Medulla oblongata (tissue), 1 donor: ENCODE measurements around the gene FBXL7.

Source experiments
- DNase-seq: peaks from one replicate; pipeline ENCODE4 v3.0.0-alpha.2; 2015; ENCODE audit errors: extremely low spot score

FBXL7 gene

GRCh38 chr5:15501091-15501791, 1.3 kb downstream of the FBXL7 start:
- peak; percentile 76 for DNase-seq

- no peak for DNase-seq
Observed at GRCh38 chr5:15502208-15502607, 2.2 kb downstream of the FBXL7 start.

DNA sequence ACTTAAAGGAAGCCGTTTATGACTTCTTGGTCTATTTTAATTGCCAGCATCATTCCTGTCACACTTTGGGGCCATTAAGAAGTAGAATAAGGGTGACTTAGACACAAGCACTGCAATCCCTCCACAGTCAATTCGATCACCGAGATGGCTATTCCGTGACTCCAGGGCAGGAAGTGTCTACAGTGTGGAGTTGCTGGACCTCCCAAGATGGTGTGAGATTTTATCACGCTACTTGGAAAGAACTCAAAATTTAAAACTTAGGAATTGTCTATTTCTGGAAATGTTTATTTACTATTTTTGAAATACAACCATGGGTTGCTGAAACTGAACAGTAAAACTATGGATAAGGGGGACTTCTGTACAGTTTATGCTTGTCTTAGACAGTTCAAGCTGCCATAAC, 6.2 kb downstream of the FBXL7 start:
- DNase-seq: no peak

- DNase-seq: no peak
Observed at GRCh38 chr5:15506897-15507296, 6.9 kb downstream of the FBXL7 start.

DNA sequence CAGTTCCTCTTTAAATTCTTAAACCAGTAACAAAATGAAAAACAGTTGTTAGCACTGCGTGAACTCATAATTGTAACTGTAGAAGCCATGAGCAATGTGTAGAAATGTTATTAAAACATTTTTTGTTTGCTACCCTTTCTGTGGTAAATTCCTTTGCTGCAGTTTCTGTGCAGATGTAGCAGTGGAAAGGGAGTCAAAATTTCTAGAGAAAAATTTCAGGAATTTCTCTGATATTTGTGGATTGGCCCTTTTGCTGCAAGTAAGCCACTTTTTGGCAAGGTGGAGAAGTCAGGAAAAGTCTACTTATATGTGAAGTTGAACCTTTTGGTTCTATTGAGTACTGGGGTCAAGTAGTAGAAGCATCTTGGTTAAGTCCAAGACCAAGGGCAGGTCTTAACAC, 10.1 kb downstream of the FBXL7 start:
- no peak for DNase-seq

DNA sequence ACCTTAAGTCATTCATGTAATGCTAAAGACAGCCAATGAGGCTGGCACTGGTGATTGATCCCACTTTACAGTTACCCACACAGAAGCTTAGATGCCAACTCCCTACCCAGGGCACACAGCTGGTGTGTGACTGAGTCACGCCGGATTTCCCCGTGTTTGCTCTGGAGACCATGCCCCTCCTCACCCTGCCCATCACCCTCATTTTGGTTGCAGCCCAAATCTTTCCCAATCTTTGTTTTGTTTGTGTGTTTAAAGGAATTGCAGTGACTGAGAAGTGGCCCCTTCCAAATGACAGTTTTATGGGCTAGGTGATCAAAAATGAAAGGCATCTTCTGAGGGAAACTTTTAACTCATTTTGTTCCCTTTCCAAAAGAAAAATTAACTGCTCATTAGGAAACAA, 10.9 kb downstream of the FBXL7 start:
- DNase-seq: no peak

DNA sequence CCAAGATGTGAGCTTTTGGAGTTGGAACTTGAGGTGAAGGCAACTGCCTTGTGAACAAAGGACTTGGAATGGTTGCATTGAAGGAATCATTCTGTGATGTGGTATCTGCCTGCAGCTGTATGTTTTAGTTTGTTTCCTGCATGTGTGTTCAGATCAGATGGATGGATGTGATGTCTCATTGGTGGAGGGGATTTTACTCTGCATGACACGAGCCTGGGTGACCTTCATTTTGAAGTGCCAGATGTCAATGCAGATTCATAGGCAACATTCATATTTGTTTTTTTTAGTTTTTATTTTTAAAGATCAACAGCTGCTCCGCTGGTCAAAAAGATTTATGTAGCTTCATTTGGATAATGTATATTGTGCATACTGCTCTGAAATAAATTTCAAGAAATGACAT, 13.5 kb downstream of the FBXL7 start:
- DNase-seq: no peak

DNA sequence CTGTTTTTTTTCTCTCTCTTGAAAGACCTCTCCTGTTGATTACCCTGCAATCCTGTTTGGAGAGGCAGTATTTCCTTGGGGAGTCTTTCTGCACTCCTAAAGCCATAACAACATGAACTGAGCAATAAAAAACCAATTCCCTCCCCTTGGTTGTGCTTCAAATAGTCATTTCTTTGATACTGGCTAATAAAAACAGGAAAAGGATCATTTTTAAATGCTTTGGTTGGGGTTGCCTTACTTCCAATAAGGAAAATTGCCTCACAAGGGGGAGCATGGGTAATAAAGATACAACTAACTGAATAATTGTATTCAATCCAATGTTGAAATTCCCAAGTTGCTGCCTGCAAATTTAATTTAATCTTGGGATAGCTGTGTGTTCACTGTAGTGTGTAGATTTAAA, 13.9 kb downstream of the FBXL7 start:
- DNase-seq: no peak

GRCh38 chr5:15515229-15515628, 15.2 kb downstream of the FBXL7 start:
- no peak for DNase-seq

GRCh38 chr5:15516486-15516885, 16.5 kb downstream of the FBXL7 start:
- no peak for DNase-seq

- DNase-seq: no peak
Observed at GRCh38 chr5:15518786-15519185, 18.8 kb downstream of the FBXL7 start.

GRCh38 chr5:15520856-15521255, 20.9 kb downstream of the FBXL7 start:
- DNase-seq: no peak

DNA sequence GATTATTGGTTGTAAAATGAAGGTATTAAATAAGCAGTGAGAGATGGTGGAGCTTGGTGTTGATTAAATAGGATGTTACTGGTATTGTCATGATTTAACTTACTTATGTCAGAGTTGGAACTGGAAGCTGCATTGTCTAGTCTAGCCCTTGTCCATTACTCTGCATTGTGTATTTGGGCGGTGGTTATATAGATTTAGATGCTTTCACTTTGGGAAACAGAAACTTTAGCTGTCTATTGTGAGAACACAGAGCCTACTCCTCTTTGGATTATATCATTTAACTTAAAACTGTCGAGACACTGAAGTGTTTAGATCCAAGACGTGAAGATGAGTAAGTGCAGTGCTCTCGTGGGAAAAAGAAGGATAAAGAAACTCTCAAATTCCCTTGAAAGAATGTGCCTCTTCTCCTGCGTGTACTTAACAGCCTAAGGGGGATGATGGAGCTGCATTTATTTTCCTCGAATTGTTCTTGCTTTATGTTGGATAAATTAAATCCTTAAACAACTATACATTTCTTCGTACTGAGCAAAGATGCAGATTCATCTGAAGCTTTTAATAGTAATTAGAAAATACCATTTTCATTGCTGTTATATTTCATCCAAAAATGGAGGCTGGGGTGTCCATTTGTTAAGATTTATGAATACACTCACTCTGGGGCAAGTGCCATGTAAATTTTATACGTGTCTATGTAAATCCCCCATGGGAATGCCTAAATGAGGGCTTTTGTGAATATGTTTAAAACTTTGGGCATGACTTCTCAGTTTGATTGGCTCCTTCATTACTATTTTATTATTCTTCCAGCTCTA, 21.6 kb downstream of the FBXL7 start:
- DNase-seq: no peak

- no peak for DNase-seq
Observed at GRCh38 chr5:15522187-15522520, 22.2 kb downstream of the FBXL7 start.

- DNase-seq: no peak
Observed at GRCh38 chr5:15524712-15525111, 24.7 kb downstream of the FBXL7 start.

DNA sequence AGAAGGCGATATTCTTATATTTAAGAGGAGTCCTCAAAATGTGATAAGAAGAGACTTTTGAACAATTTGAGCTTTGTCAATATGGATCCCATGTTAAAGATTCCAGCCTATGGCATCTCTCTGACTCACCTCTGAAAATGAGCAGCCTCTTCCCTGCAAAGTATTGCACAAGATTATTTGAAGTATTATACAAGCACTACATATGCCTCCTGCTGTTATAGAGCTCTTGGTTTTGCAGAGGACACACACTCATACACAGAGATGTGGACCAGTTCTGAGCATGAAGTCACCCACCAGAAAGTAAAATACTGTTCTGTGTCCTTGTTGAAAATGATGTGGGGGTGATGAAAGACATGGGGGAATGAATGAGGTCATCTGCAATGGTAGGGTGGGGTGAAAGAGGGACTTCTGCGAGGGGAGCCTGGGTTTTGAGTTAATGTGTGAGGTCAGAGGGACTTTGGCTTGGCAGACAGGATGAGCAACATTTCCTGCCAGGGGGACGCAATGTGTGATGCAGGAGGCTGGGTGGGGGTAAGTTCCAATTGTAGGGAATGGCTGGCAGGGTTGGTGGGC, 25.8 kb downstream of the FBXL7 start:
- no peak for DNase-seq

- DNase-seq: peak; percentile 73
Observed at GRCh38 chr5:15526413-15526812, 26.4 kb downstream of the FBXL7 start.

GRCh38 chr5:15528476-15528875, 28.5 kb downstream of the FBXL7 start:
- no peak for DNase-seq

DNA sequence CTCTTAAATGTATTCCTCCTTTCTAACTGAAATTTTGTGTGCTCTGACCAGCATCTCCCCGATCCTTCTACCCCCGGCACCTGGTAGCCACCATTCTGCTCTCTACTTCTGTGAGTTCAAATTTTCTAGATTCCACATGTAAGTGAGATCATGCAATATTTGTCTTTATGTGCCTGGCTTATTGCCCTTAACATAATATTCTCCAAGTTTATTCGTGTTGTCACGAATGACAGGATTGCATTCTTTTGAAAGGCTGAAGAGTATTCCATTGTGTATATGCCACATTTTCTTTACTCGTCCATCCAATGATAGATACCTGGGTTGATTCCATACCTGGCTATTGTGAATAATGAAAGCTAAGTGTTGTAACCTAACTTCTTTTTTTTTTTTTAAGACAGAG, 29.0 kb downstream of the FBXL7 start:
- no peak for DNase-seq

- no peak for DNase-seq
Observed at GRCh38 chr5:15529821-15530220, 29.8 kb downstream of the FBXL7 start.

- no peak for DNase-seq
Observed at GRCh38 chr5:15533129-15533893, 33.3 kb downstream of the FBXL7 start.

- no peak for DNase-seq
Observed at GRCh38 chr5:15535938-15536337, 36.0 kb downstream of the FBXL7 start.
